Vagina (tissue), 2 donors: ENCODE results near the gene RPS3.

ENCODE experiments used
- CTCF ChIP-seq, 3 experiments: fragments of 450-650 bp in 2 of 3; fragments of 200-600 bp in 1 of 3; sonication (generic) in 1 of 3; IDR thresholded peaks; one replicate each; pipeline ENCODE4 v1.5.1; 2017 to 2019; ENCODE audit warnings: antibody characterized with exemption in 3 of 3, mild to moderate bottlenecking in 2 of 3, moderate library complexity in 2 of 3
- POLR2A ChIP-seq, 2 donors: fragments of 450-650 bp; IDR thresholded peaks; one replicate each; pipeline ENCODE4 v1.6.1; 2017; ENCODE audit warnings: antibody characterized with exemption in 2 of 2, mild to moderate bottlenecking in 2 of 2, moderate library complexity in 2 of 2

GRCh38 chr11:75429641-75429901, 30.3 kb downstream of the RPS3 start:
- TF ChIP-seq CTCF (IDR thresholded peaks at IDR 0.05) (no peak), POLR2A (IDR thresholded peaks at IDR 0.05) (no peak)
